GM18868 (cell line): Measurements from ENCODE around the gene SARS2.
A peak's percentile ranks its signal among the peaks of the same experiment; 100 is the strongest.
"Not testable (repeated sequence)": the region's sequence is repeated elsewhere in the genome, so short reads cannot be mapped to it uniquely, and the experiment has no call there.

Source experiments
- ATAC-seq: cut with Tn5 transposase; IDR thresholded peaks from one replicate; pipeline ENCODE4 v1.9.1; 2021; ENCODE audit warnings: mild to moderate bottlenecking, moderate library complexity; ENCODE audit not compliant: unreplicated experiment

SARS2 gene

DNA sequence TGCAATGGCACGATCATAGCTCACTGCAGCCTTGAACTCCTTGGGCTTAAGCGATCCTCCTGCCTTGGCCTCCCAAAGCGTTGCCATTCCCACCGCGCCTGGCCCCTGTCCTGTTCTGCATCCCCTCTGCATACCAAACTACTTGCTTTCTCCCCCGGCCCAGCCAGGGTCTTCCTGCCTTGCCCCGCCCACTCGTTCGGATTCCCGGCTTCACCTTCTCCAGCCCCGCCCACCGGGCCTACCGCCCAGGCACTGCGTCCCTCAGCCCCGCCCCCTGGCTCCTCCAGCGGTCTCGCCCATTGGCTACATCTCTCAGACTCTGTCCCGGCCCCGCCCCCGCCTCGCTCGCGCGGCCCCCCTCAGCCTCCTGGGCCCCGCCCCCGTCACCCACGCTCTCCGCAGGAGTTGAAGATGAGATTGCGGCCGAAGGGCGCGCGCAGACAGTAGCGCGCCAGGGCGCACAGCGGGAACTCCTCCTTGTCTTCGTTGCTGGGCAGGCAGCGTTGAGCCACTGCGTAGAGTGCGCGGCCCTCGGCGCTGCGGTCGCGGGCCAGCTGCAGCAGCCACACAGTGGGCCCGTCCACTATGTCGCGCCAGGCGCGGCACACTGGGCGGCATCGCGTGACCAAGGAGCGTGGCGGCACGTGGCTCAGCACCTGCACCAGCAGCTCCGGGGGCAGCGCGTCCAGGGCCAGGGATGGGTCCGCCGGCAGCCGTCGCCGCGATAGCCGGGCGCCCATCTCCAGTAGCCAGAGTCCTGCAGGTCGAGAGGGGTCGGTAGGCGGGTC, 19.2 kb upstream of the SARS2 start:
- ATAC-seq, result no peak

DNA sequence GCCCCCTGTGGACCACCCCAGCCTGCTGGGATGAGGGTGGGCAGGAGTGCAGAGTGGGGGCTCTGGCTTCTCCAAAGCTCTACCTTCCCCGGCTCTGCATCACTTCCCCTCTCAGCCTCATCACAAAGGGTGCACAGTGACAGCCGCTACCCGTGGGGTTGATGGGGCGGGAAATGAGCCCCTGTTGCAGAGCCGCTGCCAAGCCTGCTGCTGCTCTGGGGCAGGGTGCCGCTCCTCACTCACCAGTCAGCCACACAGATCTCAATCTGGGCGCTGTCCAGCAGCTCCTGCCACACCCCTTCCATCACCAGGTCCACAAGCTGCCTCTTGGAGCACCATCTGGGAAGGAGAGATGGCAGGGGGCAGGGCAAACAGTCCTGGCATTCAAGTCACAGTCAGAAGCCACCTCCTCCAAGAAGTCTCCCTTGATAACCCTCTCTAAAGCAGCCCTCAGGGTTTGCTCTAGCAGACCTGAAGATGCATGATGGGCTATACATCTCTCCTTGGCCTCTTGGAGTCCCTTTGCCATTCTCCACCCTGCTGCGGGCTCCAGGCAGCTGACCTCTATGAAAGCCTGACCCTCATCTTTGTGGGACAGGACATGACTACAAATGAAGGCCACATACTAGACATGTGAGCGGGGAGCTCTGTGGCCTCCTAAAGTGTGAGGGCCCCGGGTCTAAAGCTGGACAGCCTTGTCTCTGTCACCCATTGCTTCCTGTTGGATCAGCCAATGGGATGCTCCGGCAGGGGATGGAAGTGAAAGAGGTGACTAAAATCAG, 15.9 kb upstream of the SARS2 start:
- no peak for ATAC-seq

DNA sequence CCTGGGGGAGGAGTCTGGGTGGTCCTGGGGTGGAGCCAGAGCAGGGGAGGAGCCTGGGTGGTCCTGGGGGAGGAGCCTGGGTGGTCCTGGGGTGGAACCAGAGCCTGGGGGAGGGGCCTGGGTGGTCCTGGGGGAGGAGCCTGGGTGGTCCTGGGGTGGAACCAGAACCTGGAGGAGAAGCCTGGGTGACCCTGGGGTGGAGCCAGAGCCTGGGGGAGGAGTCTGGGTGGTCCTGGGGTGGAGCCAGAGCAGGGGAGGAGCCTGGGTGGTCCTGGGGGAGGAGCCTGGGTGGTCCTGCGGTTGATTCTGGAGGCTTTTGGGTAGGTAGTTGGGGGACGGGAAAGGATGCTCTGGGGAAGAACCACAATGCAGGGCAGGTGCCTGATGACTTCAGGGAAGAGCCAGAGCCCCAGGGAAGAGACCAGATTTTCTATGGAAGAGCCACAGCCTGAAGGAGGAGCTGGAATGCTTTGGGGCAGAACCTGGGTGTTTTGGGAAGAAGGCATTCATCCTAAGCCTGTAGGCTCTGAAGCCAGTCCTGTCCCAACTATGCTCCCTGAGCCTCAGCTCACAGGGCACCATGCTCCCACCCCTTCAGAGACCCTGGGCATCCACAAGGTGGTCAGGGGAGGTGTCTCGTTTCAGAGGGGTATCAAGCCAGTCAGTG, 15.1 kb upstream of the SARS2 start:
- ATAC-seq, result no peak

DNA sequence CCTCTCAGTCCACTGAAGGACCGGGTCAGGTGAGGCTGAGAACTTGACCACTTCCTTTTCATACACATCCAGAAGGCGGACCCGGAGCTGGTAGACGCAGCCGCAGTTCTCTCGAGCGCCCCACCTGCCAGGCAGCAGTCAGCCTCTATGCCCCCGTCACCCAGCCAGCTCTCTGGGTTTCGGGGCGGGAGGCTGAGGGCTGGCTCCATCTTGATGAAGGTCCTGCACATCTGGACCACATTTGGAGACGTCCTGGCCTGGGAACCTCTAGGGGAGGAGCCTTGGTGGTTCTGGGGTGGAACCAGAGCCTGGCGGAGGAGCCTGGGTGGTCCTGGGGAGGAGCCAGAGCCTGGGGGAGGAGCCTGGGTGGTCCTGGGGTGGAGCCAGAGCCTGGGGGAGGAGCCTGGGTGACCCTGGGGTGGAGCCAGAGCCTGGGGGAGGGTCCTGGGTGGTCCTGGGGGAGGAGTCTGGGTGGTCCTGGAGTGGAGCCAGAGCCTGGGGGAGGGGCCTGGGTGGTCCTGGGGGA, 14.5 kb upstream of the SARS2 start:
- no peak for ATAC-seq

DNA sequence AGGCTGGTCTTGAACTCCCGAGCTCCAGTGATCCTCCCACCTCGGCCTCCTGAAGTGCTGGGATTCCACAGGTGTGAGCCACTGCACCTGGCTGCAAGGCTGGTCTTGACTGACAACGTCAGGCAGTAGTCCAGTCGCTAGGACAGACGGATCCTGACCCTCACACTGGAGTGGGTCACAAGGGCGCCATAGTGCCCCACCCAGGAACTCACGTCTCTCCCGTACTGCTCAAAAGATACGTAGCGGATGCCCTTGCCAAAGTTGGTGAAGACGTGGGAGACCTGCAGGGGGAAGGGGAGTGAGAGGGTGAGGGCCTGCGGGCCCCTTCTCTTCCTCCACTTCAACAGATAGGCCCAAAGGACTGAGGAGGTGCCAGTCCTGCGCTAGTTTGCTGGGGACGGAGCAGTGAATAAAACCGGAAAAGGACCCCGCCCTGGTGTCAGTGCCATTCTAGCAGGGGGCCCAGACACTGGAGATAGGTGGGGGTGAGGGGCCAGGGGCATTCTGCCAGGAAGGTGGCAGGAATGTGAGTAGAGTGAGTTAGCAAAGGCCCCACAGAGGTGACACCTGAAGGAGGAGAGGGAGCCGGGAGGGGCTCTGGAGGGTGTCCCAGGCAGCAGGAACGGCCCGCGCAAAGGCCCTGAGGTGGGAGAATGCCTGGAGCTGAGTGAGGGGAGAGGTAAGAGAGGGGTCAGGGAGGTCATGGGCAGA, 12.1 kb upstream of the SARS2 start:
- no peak for ATAC-seq

DNA sequence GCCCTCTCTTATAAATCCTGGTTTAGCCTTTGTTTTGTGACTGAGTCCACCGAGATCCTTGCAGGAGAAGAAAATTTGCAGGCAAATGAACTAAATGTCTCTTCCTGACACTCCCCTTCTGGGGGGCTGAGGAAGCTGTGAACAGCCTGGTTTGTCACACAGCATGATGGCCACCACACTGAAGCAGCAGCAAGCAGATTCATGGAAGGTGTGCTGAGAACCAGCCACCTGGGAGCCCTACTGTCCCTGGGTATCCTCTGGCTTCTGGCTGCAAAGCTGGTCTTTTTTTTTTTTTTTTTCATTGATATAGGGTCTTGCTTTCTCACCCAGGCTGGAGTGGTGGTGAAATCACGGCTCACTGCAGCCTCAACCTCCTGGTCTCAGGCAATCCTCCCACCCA, 11.4 kb upstream of the SARS2 start:
- ATAC-seq, result no peak

DNA sequence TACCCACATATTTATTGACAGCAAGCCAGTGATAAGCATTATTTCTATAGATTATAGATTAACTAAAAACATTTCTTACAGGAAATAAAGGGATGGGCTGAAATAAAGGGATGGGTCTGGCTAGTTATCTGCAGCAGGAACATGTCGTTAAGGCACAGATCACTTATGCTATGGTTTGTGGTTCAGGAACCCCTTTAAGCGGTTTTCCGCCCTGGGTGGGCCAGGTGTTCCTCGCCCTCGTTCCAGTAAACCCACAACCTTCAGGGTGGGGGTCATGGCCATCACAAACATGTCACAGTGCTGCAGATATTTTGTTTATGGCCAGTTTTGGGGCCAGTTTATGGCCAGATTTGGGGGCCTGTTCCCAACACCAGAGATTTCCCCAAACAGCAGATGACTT, 10.9 kb upstream of the SARS2 start:
- ATAC-seq, result not testable (repeated sequence)

DNA sequence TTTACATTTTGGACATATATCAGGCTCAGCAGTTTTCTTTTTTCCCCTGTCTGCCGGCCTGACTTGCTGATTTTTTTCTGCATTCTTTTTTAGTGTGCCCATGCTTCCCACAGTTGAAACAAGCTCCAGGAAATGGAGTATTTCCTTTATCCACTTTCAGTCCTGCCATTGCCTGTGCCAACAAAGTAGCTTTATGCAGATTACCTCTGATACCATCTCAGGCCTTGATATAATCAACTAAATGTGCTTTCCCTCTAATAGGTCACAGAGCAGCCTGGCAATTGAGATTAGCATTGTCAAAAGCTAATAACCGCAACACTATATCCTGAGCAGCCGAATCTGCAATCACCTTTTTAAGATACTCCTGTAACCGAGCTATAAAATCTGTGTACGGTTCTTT, 9.4 kb upstream of the SARS2 start:
- ATAC-seq, result no peak

DNA sequence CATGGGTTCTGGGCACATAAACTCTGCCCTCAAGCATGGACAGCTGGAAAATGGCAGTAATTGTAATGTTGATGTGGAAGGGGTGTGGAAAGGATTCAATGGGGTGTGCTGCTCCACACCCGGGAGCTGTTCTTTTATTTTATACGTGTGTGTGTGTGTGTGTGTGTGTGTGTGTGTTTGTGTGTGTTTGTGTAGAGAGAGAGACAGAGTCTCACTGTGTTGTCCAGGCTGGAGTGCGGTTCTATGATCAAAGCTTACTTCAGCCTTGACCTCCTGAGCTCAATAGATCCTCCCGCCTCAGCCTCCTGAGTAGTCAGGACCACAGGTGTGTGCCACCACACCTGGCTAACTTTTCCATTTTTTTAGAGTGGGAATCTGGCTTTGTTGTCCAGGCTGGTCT, 3.0 kb upstream of the SARS2 start:
- no peak for ATAC-seq

DNA sequence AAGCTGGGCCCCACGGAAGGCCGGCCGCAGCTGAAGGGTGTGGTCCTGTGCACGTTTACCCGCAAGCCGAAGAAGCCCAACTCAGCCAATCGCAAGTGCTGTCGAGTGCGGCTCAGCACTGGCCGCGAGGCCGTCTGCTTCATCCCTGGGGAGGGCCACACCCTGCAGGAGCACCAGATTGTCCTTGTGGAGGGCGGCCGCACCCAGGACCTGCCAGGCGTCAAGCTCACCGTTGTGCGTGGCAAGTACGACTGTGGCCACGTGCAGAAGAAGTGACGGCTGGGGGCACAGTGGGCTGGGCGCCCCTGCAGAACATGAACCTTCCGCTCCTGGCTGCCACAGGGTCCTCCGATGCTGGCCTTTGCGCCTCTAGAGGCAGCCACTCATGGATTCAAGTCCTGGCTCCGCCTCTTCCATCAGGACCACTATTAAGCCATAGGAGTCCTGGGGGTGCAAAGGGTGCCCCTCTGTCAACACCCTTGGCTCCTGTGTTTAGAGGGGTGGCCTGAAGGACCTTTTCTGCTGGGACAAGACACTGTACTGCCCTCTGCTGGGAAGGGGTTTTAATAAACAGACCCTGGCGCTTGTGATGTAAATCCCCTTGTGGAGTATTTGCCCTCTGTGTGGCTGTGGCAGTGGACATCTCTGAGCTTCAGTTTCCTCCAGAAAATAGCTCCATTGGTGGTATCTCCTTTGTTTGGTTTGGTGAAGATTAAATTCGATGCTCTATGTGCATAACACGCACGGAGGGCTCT, 2.0 kb upstream of the SARS2 start:
- ATAC-seq, result no peak

DNA sequence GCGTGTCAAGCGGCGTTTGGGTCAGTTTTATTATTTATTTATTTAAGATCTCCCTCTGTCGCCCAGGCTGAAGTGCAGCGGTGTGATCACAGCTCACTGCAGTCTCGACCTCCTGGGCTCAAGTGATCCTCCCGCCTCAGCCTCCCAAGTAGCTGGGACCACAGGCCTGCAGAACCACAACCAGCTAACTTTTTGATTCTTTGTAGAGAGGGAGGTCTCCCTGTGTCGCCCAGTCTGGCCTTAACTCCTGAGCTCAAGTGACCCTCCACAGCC, 894 bp upstream of the SARS2 start:
- no peak for ATAC-seq

DNA sequence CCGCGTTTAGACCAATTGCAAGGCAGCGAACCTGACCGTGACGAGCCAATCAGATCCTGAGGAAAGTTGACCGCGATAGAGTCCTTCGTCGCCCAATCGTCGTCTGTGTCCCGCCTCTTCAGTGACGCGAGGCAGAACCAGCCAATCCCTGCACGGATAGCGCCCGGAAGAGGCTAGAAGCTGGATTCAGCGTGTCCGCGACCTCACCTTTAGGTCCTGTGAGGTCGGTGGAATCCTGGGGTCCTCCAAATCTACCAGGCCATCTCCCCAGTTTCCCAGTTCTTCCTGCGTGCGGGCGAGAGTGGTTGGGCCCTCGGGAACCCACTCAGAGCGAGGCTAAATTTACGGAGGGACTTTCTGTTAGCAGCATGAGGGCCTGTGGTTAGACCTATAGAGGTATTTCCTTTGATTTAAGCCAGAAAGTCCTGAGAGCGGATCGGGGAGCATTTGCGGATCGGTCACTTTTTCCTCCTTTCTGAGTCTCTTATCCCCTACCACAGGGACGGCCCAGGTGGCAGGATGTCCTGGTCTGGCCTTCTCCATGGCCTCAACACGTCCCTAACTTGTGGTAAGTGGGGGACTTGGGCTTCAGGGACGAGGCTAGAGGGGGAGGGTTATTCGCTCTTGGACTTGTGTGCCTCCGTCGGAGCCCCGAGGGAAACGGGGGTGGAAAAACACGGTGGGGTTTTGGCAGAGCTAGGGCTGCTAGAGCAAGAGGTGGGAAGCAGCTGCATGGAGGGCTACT, 385 bp upstream of the SARS2 start, which contains the start of gene MRPS12:
MRPS12 (plus strand) TSS at position 169 of the 745 bp plus-strand sequence; CDS start at position 520, 351 bp downstream.
- peak; percentile 90 for ATAC-seq

DNA sequence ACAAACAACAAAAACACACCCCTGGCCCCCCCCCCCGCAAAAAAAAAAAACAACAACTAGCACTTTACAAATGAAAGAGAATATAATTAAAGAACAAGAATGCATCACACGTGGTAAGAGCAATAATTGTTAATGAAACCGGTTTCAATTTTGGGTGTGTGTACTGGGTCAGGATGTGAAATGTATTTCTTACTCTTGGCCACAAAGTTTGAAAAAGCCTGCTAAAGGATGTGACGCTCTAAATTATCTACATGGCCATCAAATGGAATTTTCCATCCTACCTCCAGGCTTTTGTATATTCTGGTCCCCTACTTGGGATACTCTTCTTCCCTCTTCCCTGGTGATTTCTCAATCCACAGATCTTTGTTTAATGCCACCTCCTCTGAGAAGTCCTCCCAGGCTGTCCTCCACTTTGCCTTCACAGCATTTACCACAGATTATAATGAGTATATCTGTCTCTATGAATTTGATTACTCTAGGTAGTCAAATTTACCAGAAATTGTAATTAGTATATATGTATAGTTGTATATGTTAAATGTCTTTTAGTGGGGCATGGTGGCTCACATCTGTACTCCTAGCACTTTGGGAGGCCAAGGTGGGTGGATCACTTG, 2.1 kb downstream of the SARS2 start:
- no peak for ATAC-seq

DNA sequence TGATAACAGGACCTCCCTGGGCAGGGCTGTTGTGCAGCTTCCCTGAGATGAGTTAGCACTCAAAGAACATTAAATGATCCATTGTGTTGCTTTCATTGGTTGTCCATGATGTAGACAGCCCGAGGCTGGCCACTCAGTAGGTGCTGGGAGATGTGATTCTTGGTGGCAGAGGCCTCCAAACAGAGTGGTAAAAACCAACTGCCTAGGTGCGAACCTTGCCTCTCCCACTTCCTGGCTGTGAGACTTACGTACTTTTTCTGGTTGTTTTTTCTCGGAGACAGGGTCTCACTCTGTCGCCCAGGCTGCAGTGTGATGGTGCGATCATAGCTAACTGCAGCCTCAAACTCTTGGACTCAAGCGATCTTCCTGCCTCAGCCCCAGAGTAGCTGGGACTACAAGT, 6.2 kb downstream of the SARS2 start:
- no peak for ATAC-seq

DNA sequence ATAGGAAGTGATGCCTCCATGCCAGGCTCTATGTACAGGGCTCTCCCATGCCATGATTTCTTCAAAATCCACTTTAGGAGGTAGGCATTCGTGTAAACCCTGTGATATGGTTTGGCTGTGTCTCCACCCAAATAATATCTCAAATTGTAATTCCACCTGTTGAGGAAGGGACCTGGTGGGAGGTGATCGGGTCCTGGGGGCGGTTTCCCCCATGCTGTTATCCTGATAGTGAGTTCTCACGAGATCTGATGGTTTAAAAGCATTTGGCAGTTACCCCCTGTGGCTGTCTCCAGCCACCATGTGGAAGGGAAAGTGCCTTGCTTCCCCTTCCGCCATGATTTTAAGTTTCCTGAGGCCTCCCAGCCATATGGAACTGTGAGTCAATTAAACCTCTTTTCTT, 8.1 kb downstream of the SARS2 start:
- no peak for ATAC-seq

DNA sequence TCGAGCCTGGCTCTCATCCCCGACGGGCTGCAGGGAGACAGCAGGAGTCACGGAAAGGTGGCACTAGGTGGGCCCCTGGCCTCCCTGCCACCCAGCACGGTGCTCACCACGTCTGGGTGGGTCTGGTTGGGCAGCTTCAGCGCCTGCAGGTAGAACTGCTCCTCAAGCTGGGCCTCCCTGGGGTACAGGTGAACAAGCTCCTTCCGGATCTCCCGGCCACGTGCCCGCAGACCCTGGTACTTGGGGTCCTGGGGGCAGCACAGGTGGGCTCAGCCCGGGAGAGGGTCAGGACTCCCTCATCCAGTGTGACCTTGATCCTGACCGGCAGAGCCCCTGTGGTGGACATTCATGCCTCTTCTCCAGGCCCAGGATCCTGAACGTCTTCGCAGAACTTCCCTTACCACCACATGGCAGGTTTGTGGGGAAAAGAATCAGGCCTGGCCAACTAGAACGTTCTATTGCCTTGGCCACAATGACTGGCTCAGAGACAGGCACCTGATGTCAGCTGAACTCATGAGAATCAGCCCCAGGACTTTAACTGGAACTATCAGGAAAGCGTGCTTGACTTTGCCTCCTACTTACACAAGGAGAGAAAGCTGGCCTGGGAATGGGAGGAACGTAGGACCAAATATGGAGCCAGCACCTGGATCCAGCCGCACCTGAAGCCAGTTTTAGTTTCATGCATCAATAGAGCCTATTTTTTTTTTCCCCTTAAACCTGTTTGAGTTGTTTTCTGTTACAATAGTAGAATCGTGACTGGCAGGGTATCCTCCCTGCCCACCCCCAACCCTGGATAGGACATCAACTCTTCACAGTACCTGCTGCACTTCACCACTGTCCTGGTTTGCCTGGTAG, 8.9 kb downstream of the SARS2 start:
- no peak for ATAC-seq

DNA sequence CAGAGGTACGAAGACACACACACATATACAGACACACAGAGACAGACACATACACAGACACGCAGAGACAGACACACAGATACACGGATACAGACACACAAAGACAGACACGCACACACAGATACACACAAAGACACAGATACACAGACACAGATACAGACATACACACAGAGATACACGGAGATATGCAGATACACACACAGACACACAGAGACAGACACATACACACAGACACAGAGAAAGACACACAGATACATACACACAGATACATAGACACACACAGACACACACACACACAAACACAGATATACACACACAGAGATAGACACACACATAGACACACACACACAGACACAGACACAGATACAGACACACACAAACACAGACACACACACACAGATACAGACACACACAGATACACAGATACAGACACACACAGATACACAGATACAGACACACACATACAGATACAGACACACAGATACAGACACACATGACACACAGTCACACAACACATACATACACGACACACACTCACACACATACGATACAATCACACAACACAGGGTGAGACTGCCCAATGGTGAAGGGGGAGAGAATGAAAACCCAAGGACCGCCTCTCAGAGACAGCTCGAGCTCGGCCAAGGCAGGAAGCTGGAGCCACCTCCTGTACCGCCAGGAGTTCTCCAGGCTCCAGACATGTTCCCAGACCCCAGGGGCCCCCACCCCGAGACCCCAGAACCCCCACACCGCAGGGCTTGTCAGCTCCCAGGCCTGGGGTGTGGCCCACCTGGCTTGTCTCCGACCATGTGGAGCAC, 9.8 kb downstream of the SARS2 start:
- no peak for ATAC-seq
